ENCODE measurements around the gene ZGRF1.
"Not testable (repeated sequence)": the region's sequence is repeated elsewhere in the genome, so short reads cannot be mapped to it uniquely, and the experiment has no call there.

The ZGRF1 gene

GRCh38 chr4:112636688-112637551 is at the start of gene ZGRF1, which contains the start of gene LARP7:
ZGRF1 (minus strand) TSS chr4:112636909; CDS start chr4:112633176, 3,733 bp downstream.
LARP7 (plus strand) TSS chr4:112637143; CDS start chr4:112644670, 7,527 bp downstream.
- peak; percentile 99 for DNase-seq (ENCODE audit: low spot score)

- no peak for DNase-seq (ENCODE audit: low spot score)
These were observed 44.3 kb upstream of the ZGRF1 start for GRCh38 chr4:112680996-112681395.

- DNase-seq (ENCODE audit: low spot score): no peak
These were observed 40.9 kb upstream of the ZGRF1 start for GRCh38 chr4:112677519-112678091.

GRCh38 chr4:112674376-112674775 is 37.7 kb upstream of the ZGRF1 start:
- DNase-seq (ENCODE audit: low spot score): no peak

GRCh38 chr4:112673686-112674085 is 37.0 kb upstream of the ZGRF1 start:
- DNase-seq (ENCODE audit: low spot score): no peak

- DNase-seq (ENCODE audit: low spot score): peak; percentile 40
These were observed 36.4 kb upstream of the ZGRF1 start for GRCh38 chr4:112673076-112673475.

GRCh38 chr4:112668131-112668530 is 31.4 kb upstream of the ZGRF1 start:
- DNase-seq (ENCODE audit: low spot score): no peak

- no peak for DNase-seq (ENCODE audit: low spot score)
These were observed 27.9 kb upstream of the ZGRF1 start for GRCh38 chr4:112664611-112665010.

GRCh38 chr4:112656115-112656514 is 19.4 kb upstream of the ZGRF1 start:
- DNase-seq (ENCODE audit: low spot score): not testable (repeated sequence)

- DNase-seq (ENCODE audit: low spot score): no peak
These were observed 18.6 kb upstream of the ZGRF1 start for GRCh38 chr4:112655270-112655669.

- DNase-seq (ENCODE audit: low spot score): no peak
These were observed 15.5 kb upstream of the ZGRF1 start for GRCh38 chr4:112652216-112652615.

GRCh38 chr4:112651641-112652040 is 14.9 kb upstream of the ZGRF1 start:
- DNase-seq (ENCODE audit: low spot score): no peak

GRCh38 chr4:112650332-112650731 is 13.6 kb upstream of the ZGRF1 start:
- DNase-seq (ENCODE audit: low spot score): no peak

- no peak for DNase-seq (ENCODE audit: low spot score)
These were observed 12.3 kb upstream of the ZGRF1 start for GRCh38 chr4:112649055-112649408.

- no peak for DNase-seq (ENCODE audit: low spot score)
These were observed 11.8 kb upstream of the ZGRF1 start for GRCh38 chr4:112648263-112649054.

- no peak for DNase-seq (ENCODE audit: low spot score)
These were observed 11.1 kb upstream of the ZGRF1 start for GRCh38 chr4:112647785-112648184.

- no peak for DNase-seq (ENCODE audit: low spot score)
These were observed 10.2 kb upstream of the ZGRF1 start for GRCh38 chr4:112646632-112647537.

- DNase-seq (ENCODE audit: low spot score): no peak
These were observed 9.0 kb upstream of the ZGRF1 start for GRCh38 chr4:112645541-112646329.

GRCh38 chr4:112644595-112645535 is 8.2 kb upstream of the ZGRF1 start:
- not testable (repeated sequence) for DNase-seq (ENCODE audit: low spot score)

- DNase-seq (ENCODE audit: low spot score): no peak
These were observed 5.8 kb upstream of the ZGRF1 start for GRCh38 chr4:112642526-112642925.

Measured in putamen (tissue), 1 donor.